ENCODE results near the gene JSRP1.

- no peak for TF ChIP-seq POLR2A (IDR thresholded peaks at IDR 0.05)
- no peak for TF ChIP-seq CTCF (IDR thresholded peaks at IDR 0.05)
Measured at GRCh38 chr19:2280633-2281264, 24.5 kb upstream of the JSRP1 start.
